ENCODE results near the gene ARHGAP22. TPM values are rescaled to one million over a fixed set of nuclear protein-coding genes. Genes with fewer than 3 reads are reported as not detected.
A peak's percentile ranks its signal among the peaks of the same experiment; 100 is the strongest.

ARHGAP22 gene
- total RNA-seq, 1 donor = 60.2 TPM

- no peak overlapping the region for H3K4me3 ChIP-seq (ENCODE audit: low read depth, low read length)
- TF ChIP-seq CTCF (IDR thresholded peaks at IDR 0.05; ENCODE audit: insufficient read depth, low read length) = no peak
These were observed 48.8 kb downstream of the ARHGAP22 start for GRCh38 chr10:48556065-48556464.

GRCh38 chr10:48555310-48556042 lies 49.4 kb downstream of the ARHGAP22 start:
- H3K4me3 ChIP-seq (ENCODE audit: low read depth, low read length) = no peak overlapping the region
- no peak for DNase-seq (ENCODE audit: low read depth)
- no peak for TF ChIP-seq CTCF (IDR thresholded peaks at IDR 0.05; ENCODE audit: insufficient read depth, low read length)

More at GRCh38 chr10:48556065-48556464, 48.8 kb downstream of the ARHGAP22 start:
- no peak for DNase-seq (ENCODE audit: low read depth)

- TF ChIP-seq CTCF (IDR thresholded peaks at IDR 0.05; ENCODE audit: insufficient read depth, low read length) = no peak
- H3K4me3 ChIP-seq (ENCODE audit: low read depth, low read length) = no peak overlapping the region
- DNase-seq (ENCODE audit: low read depth) = peak; percentile 60
These were observed 50.2 kb downstream of the ARHGAP22 start for GRCh38 chr10:48554656-48555055.

- no peak for TF ChIP-seq CTCF (IDR thresholded peaks at IDR 0.05; ENCODE audit: insufficient read depth, low read length)
- no peak for DNase-seq (ENCODE audit: low read depth)
- no peak overlapping the region for H3K4me3 ChIP-seq (ENCODE audit: low read depth, low read length)
These were observed 50.6 kb downstream of the ARHGAP22 start for GRCh38 chr10:48554246-48554645.

- no peak overlapping the region for H3K4me3 ChIP-seq (ENCODE audit: low read depth, low read length)
- DNase-seq (ENCODE audit: low read depth) = no peak
- TF ChIP-seq CTCF (IDR thresholded peaks at IDR 0.05; ENCODE audit: insufficient read depth, low read length) = no peak
These were observed 51.8 kb downstream of the ARHGAP22 start for GRCh38 chr10:48552946-48553564.

- peak; percentile 79 for DNase-seq (ENCODE audit: low read depth)
- H3K4me3 ChIP-seq (ENCODE audit: low read depth, low read length) = no peak overlapping the region
- peak; percentile 74 for TF ChIP-seq CTCF (IDR thresholded peaks at IDR 0.05; ENCODE audit: insufficient read depth, low read length)
These were observed 52.8 kb downstream of the ARHGAP22 start for GRCh38 chr10:48551861-48552591.
